Suprapubic skin (tissue), 4 donors: ENCODE measurements around the gene CBR1. TPM values are rescaled to one million over a fixed set of nuclear protein-coding genes. Genes with fewer than 3 reads are reported as not detected.

ENCODE experiments used
- DNase-seq, 2 donors: peaks; one replicate each; pipeline ENCODE4 v3.0.0-alpha.2; 2019; ENCODE audit warnings: low spot score in 2 of 2
- H3K27ac ChIP-seq: fragments of 200-600 bp; sonication (generic); one replicate; pipeline ENCODE4 v1.5.1; 2019
- H3K27me3 ChIP-seq: fragments of 200-600 bp; sonication (generic); one replicate; pipeline ENCODE4 v1.5.1; 2019
- H3K36me3 ChIP-seq: fragments of 200-600 bp; sonication (generic); one replicate; pipeline ENCODE4 v1.5.1; 2019
- H3K4me1 ChIP-seq: fragments of 200-600 bp; sonication (generic); one replicate; pipeline ENCODE4 v1.5.1; 2019
- H3K4me3 ChIP-seq: fragments of 200-600 bp; sonication (generic); one replicate; pipeline ENCODE4 v1.5.1; 2019; ENCODE audit warnings: mild to moderate bottlenecking
- H3K9me3 ChIP-seq: fragments of 200-600 bp; sonication (generic); one replicate; pipeline ENCODE4 v1.5.1; 2019
- EP300 ChIP-seq: sonication (generic); formaldehyde crosslinking; IDR thresholded peaks from one replicate; pipeline ENCODE4 v1.6.1; 2017; ENCODE audit warnings: antibody characterized with exemption
- POLR2A ChIP-seq, 2 donors: fragments of 450-650 bp; IDR thresholded peaks; one replicate each; pipeline ENCODE4 v1.6.1; 2017; ENCODE audit warnings: antibody characterized with exemption in 2 of 2, mild to moderate bottlenecking in 2 of 2, moderate library complexity in 2 of 2
- POLR2AphosphoS5 ChIP-seq, 3 donors: sonication (generic); formaldehyde crosslinking; IDR thresholded peaks; one replicate each; pipeline ENCODE4 v1.6.1; 2017; ENCODE audit warnings: antibody characterized with exemption in 3 of 3
- WGBS: methylation state at CpG from one replicate; pipeline ENCODE4 v1.1.5; 2018; 5-methylcytosine and 5-hydroxymethylcytosine counted together
- total RNA-seq, 4 donors: library from RNA; depleted of rRNA; stranded (reverse); fragments of >200 nt; gene quantifications; one replicate each; pipeline ENCODE4 v1.1.0, GENCODE V29; 2016
- TF ChIP-seq, protein P1 (sequence below), 2 donors: fragments of 200-600 bp in 1 of 2; fragments of 450-650 bp in 1 of 2; sonication (generic) in 1 of 2; IDR thresholded peaks; one replicate each; pipeline ENCODE4 v1.5.1; 2016 to 2019; ENCODE audit warnings: antibody characterized with exemption in 2 of 2, mild to moderate bottlenecking in 1 of 2, moderate library complexity in 1 of 2

CBR1 gene
- total RNA-seq, 4 donors from 2014 or later, result 205 to 450 (median 302) TPM

DNA sequence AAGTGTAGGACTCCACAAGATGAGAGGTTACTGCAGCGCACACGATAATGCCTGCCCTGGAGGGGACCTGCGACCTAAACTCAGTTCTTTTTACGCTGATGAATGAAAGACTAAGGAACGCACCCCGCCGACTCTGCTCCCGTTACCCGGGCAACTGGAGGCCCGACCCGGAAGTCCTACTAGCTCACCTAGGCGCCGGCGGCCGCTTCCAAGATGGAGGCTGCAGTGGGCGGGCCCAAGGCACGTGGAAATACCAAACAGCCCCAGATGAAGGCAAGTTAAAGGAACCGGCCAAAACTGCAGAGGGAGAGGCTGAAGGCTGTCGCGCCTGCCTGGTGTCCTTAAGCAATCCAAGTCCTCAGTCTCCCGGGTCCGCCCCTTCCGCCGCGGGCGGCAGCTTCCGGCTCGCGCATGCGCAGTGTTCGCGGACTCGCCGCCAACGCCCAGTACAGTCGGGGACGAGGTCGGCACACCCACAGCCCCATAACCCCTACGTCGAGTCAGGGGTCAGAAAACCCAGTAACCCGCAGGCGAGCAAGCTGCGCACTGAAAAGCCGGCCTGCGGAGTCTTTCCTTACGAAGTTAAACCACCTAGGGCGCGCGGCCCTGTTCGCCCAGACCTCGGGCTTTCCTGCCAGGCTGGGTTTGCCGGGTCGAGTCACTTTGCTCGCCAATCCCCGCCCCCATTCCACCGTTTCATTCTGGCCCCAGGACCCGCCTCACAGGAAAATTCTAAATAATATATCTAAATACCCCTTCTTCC is 9.5 kb upstream of the CBR1 start, which contains the start of gene SETD4:
SETD4 (minus strand) TSS at position 368 of the 763 bp plus-strand sequence. CDS start 1,638 bp downstream, outside the sequence.
- H3K27ac ChIP-seq, result peak within 1 kb of the TSS; percentile 94
- TF ChIP-seq POLR2AphosphoS5 (IDR thresholded peaks at IDR 0.05), result peak; percentile 19 to 34 (median 22)
- peak in 1 of 2 donors; percentile 60 for TF ChIP-seq POLR2A (IDR thresholded peaks at IDR 0.05)
- TF ChIP-seq EP300, result no peak
- TF ChIP-seq, protein P1, sequence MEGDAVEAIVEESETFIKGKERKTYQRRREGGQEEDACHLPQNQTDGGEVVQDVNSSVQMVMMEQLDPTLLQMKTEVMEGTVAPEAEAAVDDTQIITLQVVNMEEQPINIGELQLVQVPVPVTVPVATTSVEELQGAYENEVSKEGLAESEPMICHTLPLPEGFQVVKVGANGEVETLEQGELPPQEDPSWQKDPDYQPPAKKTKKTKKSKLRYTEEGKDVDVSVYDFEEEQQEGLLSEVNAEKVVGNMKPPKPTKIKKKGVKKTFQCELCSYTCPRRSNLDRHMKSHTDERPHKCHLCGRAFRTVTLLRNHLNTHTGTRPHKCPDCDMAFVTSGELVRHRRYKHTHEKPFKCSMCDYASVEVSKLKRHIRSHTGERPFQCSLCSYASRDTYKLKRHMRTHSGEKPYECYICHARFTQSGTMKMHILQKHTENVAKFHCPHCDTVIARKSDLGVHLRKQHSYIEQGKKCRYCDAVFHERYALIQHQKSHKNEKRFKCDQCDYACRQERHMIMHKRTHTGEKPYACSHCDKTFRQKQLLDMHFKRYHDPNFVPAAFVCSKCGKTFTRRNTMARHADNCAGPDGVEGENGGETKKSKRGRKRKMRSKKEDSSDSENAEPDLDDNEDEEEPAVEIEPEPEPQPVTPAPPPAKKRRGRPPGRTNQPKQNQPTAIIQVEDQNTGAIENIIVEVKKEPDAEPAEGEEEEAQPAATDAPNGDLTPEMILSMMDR (IDR thresholded peaks at IDR 0.05), result no peak
- H3K36me3 ChIP-seq, result peaks cover 20% of the 10 kb centered on the region
- peaks cover 29% of the 10 kb centered on the region for H3K4me1 ChIP-seq
- WGBS, result 1% methylated on average over 26 of the region's 57 CpGs
- no peaks in the 10 kb centered on the region for H3K27me3 ChIP-seq
- no peaks in the 10 kb centered on the region for H3K9me3 ChIP-seq
- DNase-seq, result peak; percentile 94 to 95
- peak within 1 kb of the TSS; percentile 56 for H3K4me3 ChIP-seq

DNA sequence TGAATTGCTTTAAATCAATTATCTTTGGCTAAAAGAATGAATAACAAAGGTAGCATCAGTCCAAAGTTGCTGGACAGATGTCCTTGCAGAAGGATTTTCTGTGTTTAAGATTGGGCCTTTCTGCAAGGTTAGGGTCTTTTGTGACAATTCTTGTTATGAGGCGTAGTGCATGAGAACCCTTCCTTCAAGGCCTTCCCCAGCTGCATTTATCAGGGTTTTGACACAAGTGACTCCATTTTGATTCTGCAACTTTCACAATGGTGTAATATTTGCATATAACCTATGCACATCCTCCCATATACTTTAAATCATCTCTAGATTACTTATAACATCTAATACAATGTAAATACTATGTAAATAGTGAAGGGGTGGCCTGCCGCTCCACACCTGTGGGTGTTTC is 8.4 kb upstream of the CBR1 start:
- DNase-seq, result no peak
- peaks cover 29% of the 10 kb centered on the region for H3K4me1 ChIP-seq
- TF ChIP-seq EP300 (no peak), POLR2AphosphoS5 (IDR thresholded peaks at IDR 0.05) (no peak), POLR2A (IDR thresholded peaks at IDR 0.05) (no peak)
- TF ChIP-seq, protein P1 (IDR thresholded peaks at IDR 0.05), result no peak
- no peaks in the 10 kb centered on the region for H3K27me3 ChIP-seq
- WGBS, result 100% methylated on average over 2 of the region's 2 CpGs
- H3K4me3 ChIP-seq, result no peak overlapping the region
- no peaks in the 10 kb centered on the region for H3K9me3 ChIP-seq
- no peak overlapping the region for H3K27ac ChIP-seq
- peaks cover 9% of the 10 kb centered on the region for H3K36me3 ChIP-seq

DNA sequence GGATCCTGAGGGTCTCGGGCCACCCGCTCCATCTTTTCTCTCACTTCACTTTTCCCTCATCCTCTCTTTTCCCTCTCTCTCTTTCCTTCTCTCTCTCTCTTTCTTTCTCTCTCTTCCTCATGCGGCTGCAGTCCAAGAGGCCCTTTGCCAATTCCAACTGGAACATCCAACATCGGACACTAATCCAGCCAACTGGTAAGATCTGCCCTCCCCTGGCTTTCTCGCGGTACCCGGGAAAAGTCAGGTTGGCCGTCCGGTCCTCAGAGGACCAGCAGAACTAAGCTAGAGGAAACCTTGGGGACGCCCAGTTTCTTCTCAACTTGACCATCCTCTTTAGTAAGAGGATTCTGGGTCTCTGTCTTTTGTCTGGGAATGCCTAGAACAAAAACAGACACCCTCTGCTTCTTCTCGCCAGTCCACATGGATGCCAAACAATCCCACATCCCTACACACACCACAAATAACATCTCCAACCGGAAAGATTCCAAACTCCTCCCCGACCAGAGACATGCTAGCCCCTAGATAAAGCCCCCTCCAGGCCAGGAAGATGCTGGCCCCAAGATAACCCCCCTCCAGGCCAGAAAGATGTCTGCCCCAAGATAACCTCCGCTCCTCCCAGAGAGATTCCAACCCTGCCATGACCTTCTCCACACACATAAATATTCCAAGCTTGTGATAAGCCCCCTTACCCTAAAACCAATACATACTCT is 6.3 kb upstream of the CBR1 start:
- no peaks in the 10 kb centered on the region for H3K9me3 ChIP-seq
- no peak overlapping the region for H3K4me3 ChIP-seq
- no peaks in the 10 kb centered on the region for H3K27me3 ChIP-seq
- peaks cover 18% of the 10 kb centered on the region for H3K4me1 ChIP-seq
- no peak overlapping the region for H3K27ac ChIP-seq
- 87% methylated on average over 14 of the region's 14 CpGs for WGBS
- H3K36me3 ChIP-seq, result no peaks in the 10 kb centered on the region
- TF ChIP-seq EP300, result no peak
- TF ChIP-seq, protein P1 (IDR thresholded peaks at IDR 0.05), result no peak
- no peak for TF ChIP-seq POLR2A (IDR thresholded peaks at IDR 0.05)
- no peak for TF ChIP-seq POLR2AphosphoS5 (IDR thresholded peaks at IDR 0.05)
- no peak for DNase-seq

DNA sequence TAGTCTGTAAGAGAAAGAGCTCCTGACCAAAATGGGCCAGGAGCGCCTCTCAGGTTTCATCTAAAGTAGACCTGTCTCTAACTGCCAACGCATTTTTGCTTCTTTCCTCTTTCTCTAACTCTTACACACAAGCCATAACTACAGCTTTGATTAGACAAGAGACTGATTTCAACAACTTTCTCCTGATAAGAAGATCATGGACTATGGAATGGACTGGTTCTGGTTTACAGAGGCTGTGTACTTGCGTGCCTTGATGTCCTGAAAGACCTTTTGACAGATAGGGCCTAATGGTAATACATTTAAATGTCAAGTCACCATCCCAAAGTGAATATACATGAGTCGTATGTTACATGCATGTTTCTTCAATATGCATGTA is 5.8 kb upstream of the CBR1 start:
- Histone ChIP-seq H3K27ac (no peak overlapping the region), H3K9me3 (no peaks in the 10 kb centered on the region), H3K4me1 (peaks cover 12% of the 10 kb centered on the region), H3K4me3 (no peak overlapping the region), H3K36me3 (no peaks in the 10 kb centered on the region), H3K27me3 (no peaks in the 10 kb centered on the region)
- DNase-seq, result no peak
- 92% methylated on average over 4 of the region's 4 CpGs for WGBS
- TF ChIP-seq POLR2A (IDR thresholded peaks at IDR 0.05) (no peak), EP300 (no peak), POLR2AphosphoS5 (IDR thresholded peaks at IDR 0.05) (no peak)
- TF ChIP-seq, protein P1 (IDR thresholded peaks at IDR 0.05), result no peak

DNA sequence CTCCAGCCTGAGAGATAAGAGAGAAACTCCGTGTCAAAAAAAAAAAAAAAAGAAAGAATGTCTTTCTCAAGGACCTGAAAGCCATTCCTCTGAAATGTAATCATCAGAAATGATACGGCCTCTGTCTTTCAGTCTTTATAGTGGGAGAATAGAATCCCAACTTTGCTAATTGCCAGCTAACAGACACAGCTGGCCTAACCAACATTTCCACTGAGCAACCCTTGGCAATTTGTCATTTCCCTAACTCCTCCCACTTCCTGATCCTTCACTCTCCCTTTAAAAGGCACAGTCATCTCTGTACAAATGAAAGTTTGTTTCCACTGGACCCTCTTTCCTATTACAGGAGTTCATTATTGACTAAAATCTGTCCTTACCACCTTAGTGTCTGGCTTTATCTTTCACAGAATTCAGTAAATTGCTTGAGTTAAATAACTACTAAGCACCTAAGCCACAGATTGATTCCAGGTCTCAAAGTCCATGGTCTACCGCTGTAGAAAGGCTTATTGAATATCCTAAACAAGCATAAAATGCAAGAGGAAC is 4.3 kb upstream of the CBR1 start:
- Histone ChIP-seq H3K4me1 (peaks cover 16% of the 10 kb centered on the region), H3K4me3 (no peak overlapping the region), H3K36me3 (no peaks in the 10 kb centered on the region), H3K9me3 (no peaks in the 10 kb centered on the region), H3K27me3 (no peaks in the 10 kb centered on the region), H3K27ac (no peak overlapping the region)
- 36% methylated on average over 3 of the region's 3 CpGs for WGBS
- TF ChIP-seq POLR2AphosphoS5 (IDR thresholded peaks at IDR 0.05) (no peak), POLR2A (IDR thresholded peaks at IDR 0.05) (no peak), EP300 (no peak)
- TF ChIP-seq, protein P1 (IDR thresholded peaks at IDR 0.05), result no peak
- no peak for DNase-seq
